Ovary (tissue), 3 donors: ENCODE results near the gene KMT5C.

ENCODE experiments used
- CTCF ChIP-seq, 3 donors: fragments of 450-650 bp in 2 of 3; fragments of 200-600 bp in 1 of 3; IDR thresholded peaks; one replicate each; pipeline versions ENCODE4 v1.5.1 to v1.8.0; 2016 to 2022; ENCODE audit warnings: antibody characterized with exemption in 3 of 3, mild to moderate bottlenecking in 1 of 3
- EP300 ChIP-seq: sonication (generic); formaldehyde crosslinking; IDR thresholded peaks from one replicate; pipeline ENCODE4 v1.6.1; 2017; ENCODE audit warnings: antibody characterized with exemption
- POLR2A ChIP-seq: fragments of 450-650 bp; IDR thresholded peaks from one replicate; pipeline ENCODE4 v1.6.1; 2017; ENCODE audit warnings: antibody characterized with exemption, mild to moderate bottlenecking, moderate library complexity
- donor health status: DM: no; HTN: no; CAD: no.

GRCh38 chr19:55372316-55373081, 32.8 kb downstream of the KMT5C start:
- TF ChIP-seq CTCF (IDR thresholded peaks at IDR 0.05) (no peak), POLR2A (no peak), EP300 (no peak)
